ENCODE measurements around the gene TNFRSF11A.

TNFRSF11A gene

DNA sequence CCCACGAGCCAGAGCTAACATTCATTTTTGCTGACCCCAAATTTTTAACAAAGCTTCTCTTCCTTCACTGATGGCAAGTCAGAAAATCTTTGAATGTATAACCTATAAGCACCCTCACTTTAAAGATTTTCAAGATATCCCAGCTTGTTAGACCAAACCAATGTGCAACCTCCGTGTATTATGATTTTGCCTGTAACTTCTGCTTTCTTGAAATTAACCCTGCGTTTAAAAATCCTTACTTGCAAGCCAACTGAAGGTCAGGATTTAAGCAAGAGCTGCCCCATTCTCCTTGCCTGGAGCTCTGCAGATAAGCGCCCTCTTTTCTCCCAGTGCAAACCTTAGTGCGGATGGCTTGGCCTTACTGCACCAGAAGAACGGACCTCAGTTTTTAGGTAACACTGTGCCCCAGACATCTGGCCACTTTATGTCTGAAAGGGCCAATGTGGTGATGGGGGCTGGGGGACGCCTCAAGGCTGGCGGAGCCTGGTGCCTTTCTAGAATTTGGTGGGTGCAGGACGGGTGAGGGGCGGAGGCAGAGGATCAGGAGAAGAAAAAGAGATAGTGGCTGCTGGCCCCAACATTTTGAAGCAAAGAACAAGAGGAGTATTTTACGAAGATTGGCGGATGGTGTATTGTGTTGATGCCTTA, 805 bp upstream of the TNFRSF11A start:
- no peak for DNase-seq (ENCODE audit: extremely low read depth in 1 of 2, low read depth in 1 of 2)

DNA sequence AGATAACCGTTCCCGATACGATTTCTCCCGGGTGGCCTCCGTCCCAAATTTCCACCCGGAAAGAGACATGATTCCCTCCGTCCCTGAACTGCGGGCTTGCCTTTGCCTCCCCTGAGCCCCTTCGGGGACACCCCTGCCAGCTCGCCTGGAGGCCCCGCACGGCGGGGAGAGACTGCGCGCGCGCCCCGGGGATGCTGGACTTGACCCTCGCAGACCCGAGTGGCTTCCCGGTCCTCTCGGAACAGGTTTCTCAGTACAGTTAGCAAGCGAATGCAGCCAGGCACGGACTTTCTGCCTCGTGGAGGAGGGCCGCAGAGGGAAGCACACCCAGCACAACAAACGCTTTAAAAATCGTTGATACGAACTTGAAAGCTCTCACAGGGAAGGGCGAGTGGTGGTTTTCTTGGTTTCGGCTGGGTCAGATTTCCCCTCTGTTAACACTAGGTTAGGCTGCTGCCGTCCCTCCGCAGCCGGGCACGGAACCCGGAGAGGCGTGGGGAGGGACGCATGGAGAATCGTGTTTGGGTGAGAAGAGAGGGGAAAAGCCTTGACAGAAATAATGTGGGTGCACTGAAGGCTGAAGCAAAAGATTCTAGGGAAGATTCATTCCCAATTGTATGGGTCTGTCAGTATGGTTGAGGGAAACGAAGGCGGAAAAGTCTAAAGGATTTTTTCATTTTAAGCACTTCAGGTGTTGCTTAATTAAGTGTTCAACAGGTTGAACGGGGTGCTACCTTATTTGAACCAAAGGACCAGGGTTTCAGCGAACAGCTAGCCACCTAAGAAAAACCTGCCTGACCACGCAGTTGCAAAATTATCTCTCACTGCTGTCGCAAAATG, 916 bp downstream of the TNFRSF11A start:
- DNase-seq (ENCODE audit: extremely low read depth in 1 of 2, low read depth in 1 of 2), result no peak

DNA sequence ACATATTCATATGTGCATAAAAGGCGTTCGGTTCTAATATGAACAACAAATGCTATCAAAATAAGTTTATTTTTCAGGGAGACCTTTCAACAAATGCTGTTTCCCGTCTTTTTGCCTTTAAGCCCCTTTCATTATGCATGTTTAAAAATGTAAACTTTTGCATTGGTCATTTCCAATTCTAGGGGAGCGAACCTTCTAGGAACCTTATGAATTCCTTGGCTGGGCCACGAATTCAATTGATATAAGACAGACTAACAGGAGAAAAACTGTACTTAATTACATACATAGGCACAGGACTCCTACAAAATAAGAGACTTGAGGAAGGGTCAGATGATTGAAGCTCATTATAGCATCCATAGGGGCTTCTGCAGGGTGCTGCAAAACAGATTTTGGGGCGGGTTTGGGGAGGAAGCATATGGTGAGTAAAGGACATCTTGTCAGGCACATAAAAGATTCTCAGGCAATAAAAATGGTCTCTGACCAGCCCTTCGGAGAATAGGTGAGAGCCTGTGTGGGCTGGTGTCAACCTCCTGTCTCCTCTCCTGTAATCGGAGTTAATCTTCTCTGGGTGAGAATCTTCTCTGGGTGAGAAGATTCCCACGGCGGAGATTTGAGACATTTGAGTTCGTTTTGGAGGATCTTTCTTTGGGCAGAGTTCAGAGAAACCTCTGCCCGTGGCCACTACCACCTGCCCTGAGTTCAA, 1.7 kb downstream of the TNFRSF11A start:
- DNase-seq (ENCODE audit: extremely low read depth in 1 of 2, low read depth in 1 of 2), result no peak

DNA sequence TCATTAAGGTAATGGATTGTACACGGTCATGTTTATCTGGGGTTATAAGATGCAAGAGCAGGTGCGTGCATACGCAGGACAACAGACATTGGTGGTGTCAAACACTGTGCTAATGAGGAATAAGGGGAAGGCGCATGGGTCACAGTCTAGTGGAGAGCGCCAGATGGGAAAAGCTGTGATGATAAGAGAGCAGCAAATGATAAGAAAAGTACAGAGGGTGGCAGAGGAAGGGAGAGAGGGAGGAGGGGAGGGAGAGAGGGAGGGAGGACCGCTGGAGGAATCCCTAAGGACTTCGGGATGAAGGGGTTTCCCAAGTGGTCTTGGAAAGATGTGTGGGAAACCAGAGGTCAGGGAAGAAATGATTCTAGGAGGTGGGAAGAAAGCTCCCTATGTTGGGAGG, 2.9 kb downstream of the TNFRSF11A start:
- DNase-seq (ENCODE audit: extremely low read depth in 1 of 2, low read depth in 1 of 2), result no peak

DNA sequence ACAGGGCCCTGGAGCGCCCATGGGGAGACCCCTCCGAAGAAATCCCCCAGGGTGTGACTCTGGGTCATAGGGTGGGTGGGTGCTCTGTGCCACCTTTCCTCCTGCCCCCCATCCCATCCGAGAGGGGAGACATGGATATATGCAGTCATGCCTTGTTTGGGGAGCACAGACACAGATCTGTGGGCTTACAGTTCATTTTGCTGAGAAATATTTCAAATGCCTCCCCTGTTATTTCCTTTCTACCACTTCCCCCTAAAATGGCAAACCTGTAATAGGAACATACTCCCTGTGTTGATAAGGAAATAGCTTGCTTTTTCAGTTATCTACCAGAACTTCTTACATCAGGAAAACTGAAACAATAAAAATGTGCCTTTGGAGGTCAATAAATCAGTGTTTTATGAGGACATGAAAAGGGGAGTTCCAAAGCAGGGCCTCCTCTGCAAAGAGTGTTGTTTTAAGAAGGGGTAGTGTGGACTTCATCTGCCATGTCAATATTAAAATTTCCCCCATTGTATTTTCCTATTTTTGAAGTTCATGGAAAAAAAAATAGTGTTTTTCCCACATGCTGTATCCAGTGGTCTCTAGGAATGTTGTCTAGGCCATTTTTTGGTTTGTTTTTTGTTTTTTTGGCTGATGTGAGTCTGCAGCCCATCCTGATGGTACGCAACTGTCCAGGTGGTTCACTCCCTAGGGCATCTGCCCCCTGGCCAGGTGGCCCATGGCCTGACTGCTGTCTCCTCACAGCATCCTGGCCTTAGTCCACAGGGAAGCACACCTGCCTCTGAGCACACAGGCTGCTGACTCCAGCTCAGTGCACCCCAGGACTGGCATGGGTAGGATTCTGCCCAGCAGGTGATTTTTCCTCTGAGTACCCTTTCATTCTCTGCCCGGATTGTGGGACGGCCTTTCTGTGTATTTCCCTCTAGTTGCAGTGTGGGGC, 3.7 kb downstream of the TNFRSF11A start:
- DNase-seq (ENCODE audit: extremely low read depth in 1 of 2, low read depth in 1 of 2), result no peak

DNA sequence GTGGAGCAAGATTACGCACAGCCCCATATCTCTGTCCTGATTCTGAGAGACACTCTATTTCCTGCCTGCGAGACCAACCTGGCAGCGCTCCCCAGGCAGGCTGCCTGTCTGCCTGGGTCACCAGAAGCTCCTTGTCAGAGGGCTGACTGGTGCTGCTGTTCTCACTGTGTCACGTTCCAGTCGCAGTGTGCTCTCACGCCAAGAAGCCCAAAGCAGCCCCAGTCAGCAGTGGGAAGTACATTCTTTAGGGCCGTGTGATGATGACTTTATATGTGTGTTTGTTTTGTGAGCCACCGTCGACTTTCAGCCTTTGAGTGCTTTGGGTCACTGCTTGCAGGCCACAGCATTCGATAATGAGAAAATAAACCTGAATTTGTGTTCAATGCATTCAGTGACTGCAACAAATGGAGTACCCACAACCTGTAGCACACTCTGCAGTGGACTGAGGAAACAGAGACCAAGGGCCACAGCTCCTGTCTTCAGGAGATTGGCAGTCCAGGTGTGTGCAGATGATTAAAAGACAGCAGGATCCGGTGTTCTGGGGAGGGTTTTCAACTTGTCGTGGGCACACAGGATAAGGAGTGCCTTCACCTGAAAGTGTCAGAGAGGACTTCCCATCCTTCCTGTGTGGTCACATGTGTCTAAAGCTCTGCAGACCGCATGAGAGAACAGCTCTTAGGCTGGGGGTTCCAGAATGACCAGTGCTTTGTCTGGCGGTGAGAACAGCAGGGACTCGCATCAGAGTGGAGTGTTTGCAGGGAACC, 4.8 kb downstream of the TNFRSF11A start:
- DNase-seq (ENCODE audit: extremely low read depth in 1 of 2, low read depth in 1 of 2), result peak in 1 of 2 donors; percentile 57

DNA sequence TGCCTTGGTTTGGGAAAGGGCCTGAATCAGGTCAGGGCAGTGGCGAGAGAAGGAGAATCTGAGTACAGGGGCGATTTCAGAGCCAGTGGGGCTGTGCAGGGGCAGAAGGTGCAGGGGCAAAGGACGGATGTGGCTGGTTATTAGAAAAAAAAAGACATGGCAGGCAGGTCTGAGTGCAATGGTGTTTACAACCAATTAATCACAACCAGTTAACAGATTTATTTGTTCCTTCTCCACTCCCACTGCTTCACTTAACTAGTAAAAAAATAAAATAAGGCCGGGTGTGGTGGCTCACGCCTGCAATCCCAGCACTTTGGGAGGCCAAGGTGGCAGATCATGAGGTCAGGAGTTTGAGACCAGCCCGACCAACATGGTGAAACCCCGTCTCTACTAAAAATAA, 5.5 kb downstream of the TNFRSF11A start:
- no peak for DNase-seq (ENCODE audit: extremely low read depth in 1 of 2, low read depth in 1 of 2)

DNA sequence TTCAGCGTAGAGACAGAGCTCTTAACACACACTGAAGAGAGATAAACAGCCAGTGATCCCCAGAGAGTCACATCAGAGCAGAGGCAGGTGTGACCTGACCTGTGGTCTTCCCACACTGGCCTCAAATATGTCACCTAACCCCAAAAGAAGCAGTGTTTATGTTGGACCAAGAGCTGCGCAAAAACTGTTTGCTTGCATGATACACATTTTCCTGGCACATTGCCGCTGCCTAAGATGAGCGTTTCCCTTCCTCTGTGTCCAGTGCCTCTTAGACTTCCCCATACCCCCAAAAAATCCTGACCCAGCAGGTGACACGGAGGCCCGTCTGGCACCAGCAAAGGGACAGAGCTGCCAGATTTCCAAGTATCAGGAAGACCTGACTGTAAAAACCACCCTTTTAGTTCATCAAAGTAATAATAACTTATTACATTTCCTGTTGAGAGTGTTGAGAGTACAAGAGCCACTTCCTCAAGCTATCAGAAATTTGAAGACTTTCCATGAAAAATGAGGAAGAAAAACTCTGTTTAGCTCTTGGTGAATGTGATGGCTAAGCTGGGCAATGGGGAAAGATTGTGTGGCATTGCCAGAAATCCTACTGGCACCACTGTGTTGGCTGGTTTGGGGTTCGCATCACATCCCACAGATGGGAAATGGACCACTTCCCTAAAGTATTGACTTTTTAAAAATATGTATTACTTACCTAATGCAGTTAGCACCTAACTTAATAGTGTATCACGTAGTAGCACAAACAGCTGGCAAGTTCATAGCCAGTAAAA, 6.7 kb downstream of the TNFRSF11A start:
- DNase-seq (ENCODE audit: extremely low read depth in 1 of 2, low read depth in 1 of 2), result no peak

DNA sequence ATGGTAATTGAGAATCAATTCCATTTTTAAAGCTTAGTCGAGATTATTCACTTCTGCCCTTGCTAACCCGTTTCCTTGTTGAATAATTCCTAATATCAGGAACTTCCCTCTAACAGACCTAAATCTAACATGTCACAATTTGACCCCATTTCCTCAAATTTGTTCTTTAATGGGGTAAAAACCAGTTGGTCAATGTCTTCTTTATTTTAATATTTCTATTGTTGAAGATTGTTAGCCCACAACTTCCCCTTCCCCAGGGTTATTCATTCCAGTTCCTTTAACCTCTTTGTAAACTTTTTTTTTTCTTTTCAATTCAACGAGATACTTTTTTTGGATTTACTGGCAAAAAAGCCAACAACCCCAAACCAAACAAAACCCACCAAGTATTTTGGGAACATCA, 7.3 kb downstream of the TNFRSF11A start:
- no peak for DNase-seq (ENCODE audit: extremely low read depth in 1 of 2, low read depth in 1 of 2)

DNA sequence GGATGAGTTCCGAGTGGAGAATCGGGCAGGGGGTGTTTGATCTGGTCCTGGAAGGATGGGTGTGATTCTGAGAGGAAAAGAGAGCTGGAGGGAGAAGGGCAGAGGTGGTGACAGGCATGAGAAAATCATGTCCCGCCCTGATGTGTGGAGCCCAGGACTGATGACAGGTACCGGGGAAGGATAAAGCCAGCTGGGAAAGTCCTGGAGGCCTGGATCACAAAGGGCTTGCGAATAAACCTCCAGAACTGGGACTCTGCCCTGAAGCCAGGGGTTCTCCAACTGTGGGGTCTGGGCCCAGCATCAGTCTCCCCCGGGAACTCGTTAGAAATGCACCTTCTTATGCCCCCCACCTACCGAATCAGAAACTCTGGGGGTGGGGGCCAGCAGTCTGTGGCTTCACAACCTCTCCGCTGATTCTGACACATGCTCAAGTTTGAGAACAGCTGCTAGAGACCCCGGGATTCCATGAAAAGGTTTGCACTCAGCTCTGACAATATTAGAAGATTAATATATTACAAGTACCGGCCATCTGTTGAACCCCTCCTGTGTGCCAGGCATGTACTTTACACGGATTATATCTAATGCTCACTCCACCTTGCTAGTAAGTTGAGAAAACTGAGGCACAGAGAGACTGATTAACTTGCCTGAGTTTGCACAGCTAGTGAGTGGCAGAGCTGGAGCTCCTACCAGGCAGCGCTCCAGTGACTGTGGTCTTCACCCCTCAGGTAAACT, 8.0 kb downstream of the TNFRSF11A start:
- no peak for DNase-seq (ENCODE audit: extremely low read depth in 1 of 2, low read depth in 1 of 2)

DNA sequence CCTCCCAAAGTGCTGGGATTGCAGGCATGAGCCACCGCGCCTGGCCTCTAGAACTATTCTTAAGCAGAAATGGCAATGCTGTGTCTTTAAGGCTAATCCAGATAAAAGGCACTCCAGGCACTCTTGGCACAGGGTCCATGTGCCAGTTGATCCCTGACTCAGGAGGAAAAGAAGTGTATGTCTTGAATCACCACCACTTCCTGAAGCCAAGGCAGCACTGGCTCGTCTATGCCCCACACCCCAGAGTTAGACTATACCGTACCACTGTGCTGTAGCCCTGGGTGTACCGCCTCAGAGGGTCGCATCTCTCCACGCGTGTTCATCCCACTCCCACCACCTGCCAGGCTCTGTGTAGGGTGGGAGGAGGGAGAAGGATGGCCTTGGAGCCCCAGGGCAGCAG, 9.0 kb downstream of the TNFRSF11A start:
- no peak for DNase-seq (ENCODE audit: extremely low read depth in 1 of 2, low read depth in 1 of 2)

DNA sequence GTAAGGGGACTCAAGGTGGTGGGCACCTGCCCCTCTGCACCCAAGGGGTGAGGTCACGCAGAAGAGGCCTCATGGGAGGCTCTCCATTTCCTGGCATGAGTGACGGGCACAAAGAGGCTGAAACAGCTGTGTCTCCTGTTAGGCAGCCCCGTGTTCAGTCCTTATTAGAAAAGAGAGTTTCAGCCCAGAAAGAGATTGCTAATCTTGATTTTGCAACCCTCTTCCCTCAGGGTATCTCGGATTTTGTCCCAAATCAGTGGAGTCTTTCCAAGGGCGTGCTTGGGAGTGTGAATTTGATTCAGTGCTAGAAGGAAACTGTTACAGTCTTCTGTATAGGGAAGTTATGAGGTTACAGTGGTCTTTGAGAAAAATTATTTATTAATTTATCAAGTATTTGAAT, 10.4 kb downstream of the TNFRSF11A start:
- DNase-seq (ENCODE audit: extremely low read depth in 1 of 2, low read depth in 1 of 2), result no peak

DNA sequence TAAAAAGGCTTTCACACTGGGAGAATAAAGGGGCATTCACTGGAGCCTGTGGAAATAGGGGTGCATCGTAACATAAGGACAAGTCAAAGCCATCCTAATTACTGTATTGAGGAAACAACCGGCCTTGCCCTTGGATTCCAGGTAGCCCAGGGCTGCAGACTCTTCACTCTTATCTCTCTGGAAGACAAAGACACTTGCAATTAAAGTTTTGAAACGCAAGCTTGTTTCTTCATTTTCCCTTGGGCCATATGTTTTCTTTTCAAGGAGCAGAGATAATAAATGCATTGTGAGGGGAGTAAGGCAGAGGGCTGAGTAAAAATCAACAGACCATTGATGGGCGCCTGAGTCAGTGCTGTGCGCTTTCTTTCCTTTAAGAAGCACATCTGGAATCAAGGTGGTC, 11.5 kb downstream of the TNFRSF11A start:
- DNase-seq (ENCODE audit: extremely low read depth in 1 of 2, low read depth in 1 of 2), result no peak

DNA sequence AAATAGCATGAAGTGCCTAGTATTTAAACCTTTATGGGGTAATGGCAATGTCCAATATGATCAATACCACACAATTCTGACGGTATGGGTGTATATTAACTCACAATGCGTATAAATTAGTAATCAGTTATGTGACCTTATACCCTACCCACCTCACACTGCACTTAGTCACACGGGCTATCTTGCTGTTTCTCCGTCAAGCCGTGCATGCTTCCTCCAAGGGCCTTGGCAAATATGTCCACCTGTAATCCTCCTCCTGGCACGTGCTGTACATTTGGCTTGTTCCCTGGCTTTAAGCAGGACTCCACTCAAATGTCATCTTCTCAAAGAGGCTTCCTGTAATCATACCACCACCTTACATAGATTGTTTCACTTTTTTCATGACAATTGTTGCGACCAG, 12.2 kb downstream of the TNFRSF11A start:
- DNase-seq (ENCODE audit: extremely low read depth in 1 of 2, low read depth in 1 of 2), result no peak

DNA sequence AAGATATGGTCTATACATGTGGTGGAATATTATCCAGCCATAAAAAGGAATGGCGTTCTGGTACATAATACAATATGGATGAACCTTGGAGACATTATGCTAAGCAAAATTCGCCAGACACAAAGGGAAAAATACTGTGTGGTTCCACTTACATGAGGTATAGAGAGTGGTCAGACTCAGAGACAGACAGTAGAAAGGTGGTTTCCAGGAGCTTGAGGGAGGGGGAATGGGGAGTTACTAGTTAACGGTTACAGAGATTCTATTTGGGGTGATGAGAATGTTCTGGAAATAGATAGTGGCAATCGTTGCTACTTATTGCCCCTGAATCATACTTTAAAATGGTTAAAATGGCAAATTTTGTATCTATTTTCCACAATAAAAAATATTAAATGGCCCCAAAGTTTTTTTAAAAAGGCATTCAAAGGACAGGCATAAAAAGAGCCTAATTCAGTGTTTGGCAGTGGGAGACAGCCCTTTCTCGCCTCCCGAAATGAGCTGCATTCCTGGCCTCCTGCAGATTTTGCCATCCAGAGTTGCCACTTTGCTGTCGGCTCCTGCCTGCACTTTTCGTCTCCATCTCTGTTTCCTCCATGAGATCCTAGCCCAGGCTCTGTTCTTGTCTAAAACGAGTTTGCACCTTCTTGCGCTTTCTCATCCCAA, 13.5 kb downstream of the TNFRSF11A start:
- DNase-seq (ENCODE audit: extremely low read depth in 1 of 2, low read depth in 1 of 2), result no peak

DNA sequence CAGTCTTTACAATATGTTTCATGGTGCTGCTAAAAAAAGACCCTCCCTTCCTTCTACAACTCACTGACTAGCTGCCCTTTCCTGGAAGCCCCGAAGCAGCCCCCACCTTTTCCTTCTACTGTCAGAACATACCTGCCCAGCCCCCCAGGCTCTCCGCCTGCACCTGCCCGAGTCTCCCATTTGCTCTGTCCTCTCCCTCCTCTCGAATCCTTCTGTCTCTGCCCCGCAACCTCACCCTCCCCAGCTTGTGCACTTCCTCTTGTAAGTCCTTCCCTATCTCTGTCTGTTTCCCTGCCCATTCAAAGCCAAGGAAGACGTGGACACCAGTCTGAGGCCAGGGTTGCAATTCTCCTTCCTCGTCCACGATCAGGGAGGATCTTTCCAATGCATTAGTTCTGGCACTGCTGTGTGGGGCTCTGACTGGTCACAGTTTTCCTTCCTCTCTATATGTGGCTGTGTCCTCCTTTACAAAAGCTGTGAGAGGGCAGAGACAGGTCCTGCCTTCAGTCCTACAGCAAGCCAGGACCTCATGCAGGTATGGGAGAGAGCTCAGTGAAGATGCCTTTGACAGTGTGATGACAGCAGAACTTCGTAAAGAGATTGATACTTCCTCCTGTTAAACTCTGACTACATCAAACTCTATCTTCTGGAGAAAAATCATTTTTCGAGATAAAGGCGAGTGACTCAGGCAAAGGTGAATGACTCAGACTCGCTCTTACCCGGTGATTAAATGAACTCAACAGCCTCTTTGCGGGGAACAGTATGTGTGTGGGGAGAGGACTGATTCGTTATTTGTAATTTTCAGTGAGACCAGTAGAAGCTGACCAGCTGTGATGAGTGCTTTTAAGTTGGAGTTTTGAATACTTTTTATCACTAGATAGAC, 14.2 kb downstream of the TNFRSF11A start:
- peak in 1 of 2 donors; percentile 48 for DNase-seq (ENCODE audit: extremely low read depth in 1 of 2, low read depth in 1 of 2)

DNA sequence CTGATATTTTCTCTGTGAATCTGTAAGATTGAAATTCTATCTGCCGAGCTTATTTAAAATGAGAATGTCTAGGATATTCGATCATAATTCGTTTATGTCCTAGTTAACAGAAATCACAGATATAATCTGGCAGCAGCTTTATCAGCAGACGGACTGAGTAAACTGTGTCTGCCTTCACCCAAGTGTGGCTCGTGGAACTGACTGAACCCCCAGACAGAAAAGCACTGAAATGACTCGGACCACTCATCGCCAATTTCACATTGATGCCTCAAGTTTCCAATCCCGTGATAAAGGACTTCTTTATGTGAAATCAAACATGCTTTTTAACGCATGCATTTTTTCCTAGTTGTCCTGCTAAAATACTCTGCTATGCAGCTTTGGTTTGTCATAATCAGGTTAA, 15.9 kb downstream of the TNFRSF11A start:
- no peak for DNase-seq (ENCODE audit: extremely low read depth in 1 of 2, low read depth in 1 of 2)

Data from stimulated activated CD8-positive, alpha-beta memory T cell treated with anti-CD3 and anti-CD28 coated beads, Interleukin-7, amount 100 ng/mL, for 48 hours (primary cell).